Activated effector memory CD4-positive, alpha-beta T cell treated with Interleukin-2 at 50 U/mL for 16 hours (primary cell): ENCODE data around the gene NR6A1.

Experiments used
- DNase-seq: peaks from one replicate; pipeline ENCODE4 v3.0.0-alpha.2; 2020

The NR6A1 gene

GRCh38 chr9:124479947-124480620, 291.0 kb downstream of the NR6A1 start:
- DNase-seq, result no peak

- DNase-seq, result no peak
Observed at GRCh38 chr9:124479371-124479770, 291.7 kb downstream of the NR6A1 start.

GRCh38 chr9:124478354-124478753, 292.8 kb downstream of the NR6A1 start:
- no peak for DNase-seq

- no peak for DNase-seq
Observed at GRCh38 chr9:124477648-124478285, 293.3 kb downstream of the NR6A1 start.

GRCh38 chr9:124477211-124477647, 293.9 kb downstream of the NR6A1 start:
- DNase-seq, result no peak

GRCh38 chr9:124475868-124476690, 295.0 kb downstream of the NR6A1 start:
- DNase-seq, result no peak

- no peak for DNase-seq
Observed at GRCh38 chr9:124475158-124475867, 295.8 kb downstream of the NR6A1 start.

GRCh38 chr9:124474151-124474550, 297.0 kb downstream of the NR6A1 start:
- no peak for DNase-seq

GRCh38 chr9:124473310-124473709, 297.8 kb downstream of the NR6A1 start:
- no peak for DNase-seq

- DNase-seq, result no peak
Observed at GRCh38 chr9:124472770-124473169, 298.3 kb downstream of the NR6A1 start.

- no peak for DNase-seq
Observed at GRCh38 chr9:124471761-124472160, 299.4 kb downstream of the NR6A1 start.

GRCh38 chr9:124470726-124471125, 300.4 kb downstream of the NR6A1 start:
- DNase-seq, result no peak

- DNase-seq, result no peak
Observed at GRCh38 chr9:124470306-124470705, 300.8 kb downstream of the NR6A1 start.

- no peak for DNase-seq
Observed at GRCh38 chr9:124469011-124469832, 301.9 kb downstream of the NR6A1 start.

- DNase-seq, result no peak
Observed at GRCh38 chr9:124468061-124468740, 302.9 kb downstream of the NR6A1 start.

- no peak for DNase-seq
Observed at GRCh38 chr9:124467410-124468060, 303.6 kb downstream of the NR6A1 start.
